Natural killer cell treated with Interleukin-12 subunit alpha and Interleukin-12 subunit beta and Interleukin-15 and Interleukin-18, amount 100 ng/mL, for 72 hours (primary cell): ENCODE data around the gene ABHD11. TPM values are rescaled to one million over a fixed set of nuclear protein-coding genes. Genes with fewer than 3 reads are reported as not detected.
A peak's percentile ranks its signal among the peaks of the same experiment; 100 is the strongest.

ENCODE experiments used
- ATAC-seq, 2 donors: fragments of 150-1000 bp; cut with Tn5 transposase in 1 of 2; sonication (Bioruptor Pico), chemical (Tn5 transposase) in 1 of 2; 2 replicates each; pipeline ENCODE4 v1.10.0; 2021
- DNase-seq: peaks from one replicate; pipeline ENCODE4 v3.0.0; 2022; ENCODE audit warnings: low spot score
- H3K27ac Mint-ChIP-seq, 2 donors: 1 replicate in 1 of 2; 2 replicates in 1 of 2; pipeline ENCODE4 v1.8.0; 2022; ENCODE audit warnings: mixed read lengths in 2 of 2, mild to moderate bottlenecking in 1 of 2, moderate library complexity in 1 of 2
- H3K27me3 Mint-ChIP-seq, 2 donors: 1 replicate in 1 of 2; 2 replicates in 1 of 2; pipeline ENCODE4 v1.8.0; 2022; ENCODE audit warnings: mixed read lengths in 2 of 2
- H3K36me3 Mint-ChIP-seq: one replicate; pipeline ENCODE4 v1.8.0; 2022; ENCODE audit warnings: mixed read lengths
- H3K4me1 Mint-ChIP-seq, 2 donors: 1 replicate in 1 of 2; 2 replicates in 1 of 2; pipeline ENCODE4 v1.8.0; 2022; ENCODE audit warnings: low read depth in 2 of 2, mixed read lengths in 2 of 2, mild to moderate bottlenecking in 1 of 2
- H3K4me3 Mint-ChIP-seq: one replicate; pipeline ENCODE4 v1.8.0; 2022; ENCODE audit warnings: mixed read lengths
- H3K9me3 Mint-ChIP-seq: 2 replicates; pipeline ENCODE4 v1.8.0; 2022; ENCODE audit warnings: mixed read lengths
- total RNA-seq, 2 donors: library from RNA; stranded (reverse); gene quantifications; one replicate each; pipeline ENCODE4 v1.2.3, GENCODE V29; 2022

ABHD11 gene
- total RNA-seq, 2 donors from 2014 or later = 16.9 to 24.2 TPM

GRCh38 chr7:73766556-73767229 lies 28.1 kb upstream of the ABHD11 start:
- Mint-ChIP-seq H3K27me3 (peaks cover 13 to 18% of the 10 kb centered on the region in 2 donors), H3K27ac (no peak overlapping the region), H3K36me3 (no peaks in the 10 kb centered on the region), H3K4me1 (no peaks in the 10 kb centered on the region), H3K4me3 (no peak overlapping the region), H3K9me3 (no peaks in the 10 kb centered on the region)
- no peak for DNase-seq
- no peak for ATAC-seq

- Mint-ChIP-seq H3K27me3 (peaks cover 6 to 10% of the 10 kb centered on the region in 2 donors), H3K27ac (no peak overlapping the region), H3K36me3 (no peaks in the 10 kb centered on the region), H3K4me1 (no peaks in the 10 kb centered on the region), H3K9me3 (no peaks in the 10 kb centered on the region), H3K4me3 (no peak overlapping the region)
- no peak for ATAC-seq
- DNase-seq = no peak
Observed at GRCh38 chr7:73762659-73762999, 24.0 kb upstream of the ABHD11 start.

- Mint-ChIP-seq H3K9me3 (no peaks in the 10 kb centered on the region), H3K4me3 (no peak overlapping the region), H3K27ac (no peak overlapping the region)
Observed at GRCh38 chr7:73761854-73762658, 23.5 kb upstream of the ABHD11 start.

GRCh38 chr7:73758581-73759138 lies 20.1 kb upstream of the ABHD11 start:
- Mint-ChIP-seq H3K27me3 (peaks cover 0 to 6% of the 10 kb centered on the region in 2 donors), H3K4me1 (no peaks in the 10 kb centered on the region)

More at GRCh38 chr7:73761854-73762658, 23.5 kb upstream of the ABHD11 start:
- Mint-ChIP-seq H3K4me1 (no peaks in the 10 kb centered on the region), H3K36me3 (no peaks in the 10 kb centered on the region), H3K27me3 (peaks cover 6 to 8% of the 10 kb centered on the region in 2 donors)
- ATAC-seq = peak in 1 of 2 donors; percentile 50
- DNase-seq = no peak

GRCh38 chr7:73749931-73750776 lies 11.6 kb upstream of the ABHD11 start:
- Mint-ChIP-seq H3K27ac (no peak overlapping the region), H3K4me1 (no peaks in the 10 kb centered on the region), H3K27me3 (peaks cover 0 to 23% of the 10 kb centered on the region in 2 donors), H3K9me3 (no peaks in the 10 kb centered on the region), H3K36me3 (no peaks in the 10 kb centered on the region), H3K4me3 (no peak overlapping the region)
- ATAC-seq (no peak), DNase-seq (peak; percentile 29)

More at GRCh38 chr7:73758581-73759138, 20.1 kb upstream of the ABHD11 start:
- DNase-seq (peak; percentile 31), ATAC-seq (peak in 1 of 2 donors; percentile 13)
- no peak overlapping the region for H3K27ac Mint-ChIP-seq
- H3K9me3 Mint-ChIP-seq = no peaks in the 10 kb centered on the region
- H3K36me3 Mint-ChIP-seq = no peaks in the 10 kb centered on the region
- H3K4me3 Mint-ChIP-seq = no peak overlapping the region

- H3K27me3 Mint-ChIP-seq = peaks cover 0 to 15% of the 10 kb centered on the region in 2 donors
- no peak for ATAC-seq
- no peaks in the 10 kb centered on the region for H3K4me1 Mint-ChIP-seq
- H3K9me3 Mint-ChIP-seq = no peaks in the 10 kb centered on the region
- no peak for DNase-seq
- H3K4me3 Mint-ChIP-seq = no peak overlapping the region
- H3K36me3 Mint-ChIP-seq = no peaks in the 10 kb centered on the region
- no peak overlapping the region for H3K27ac Mint-ChIP-seq
Observed at GRCh38 chr7:73746378-73746777, 7.8 kb upstream of the ABHD11 start.

- Mint-ChIP-seq H3K4me3 (no peak overlapping the region), H3K4me1 (peaks cover 3 to 6% of the 10 kb centered on the region in 2 donors), H3K27me3 (peaks cover 0 to 2% of the 10 kb centered on the region in 2 donors), H3K9me3 (no peaks in the 10 kb centered on the region), H3K27ac (no peak overlapping the region), H3K36me3 (no peaks in the 10 kb centered on the region)
- ATAC-seq (no peak), DNase-seq (no peak)
Observed at GRCh38 chr7:73742753-73743641, 4.4 kb upstream of the ABHD11 start.

GRCh38 chr7:73742338-73742752 lies 3.7 kb upstream of the ABHD11 start:
- no peak for DNase-seq
- Mint-ChIP-seq H3K27me3 (peaks cover 0 to 2% of the 10 kb centered on the region in 2 donors), H3K27ac (no peak overlapping the region), H3K4me3 (no peak overlapping the region), H3K4me1 (peaks cover 6 to 11% of the 10 kb centered on the region in 2 donors), H3K9me3 (no peaks in the 10 kb centered on the region), H3K36me3 (no peaks in the 10 kb centered on the region)
- ATAC-seq = no peak

GRCh38 chr7:73741600-73741999 lies 3.0 kb upstream of the ABHD11 start:
- Mint-ChIP-seq H3K27ac (no peak overlapping the region), H3K36me3 (no peaks in the 10 kb centered on the region), H3K27me3 (peaks cover 0 to 2% of the 10 kb centered on the region in 2 donors), H3K9me3 (no peaks in the 10 kb centered on the region), H3K4me3 (no peak overlapping the region), H3K4me1 (peaks cover 6 to 11% of the 10 kb centered on the region in 2 donors)
- ATAC-seq (no peak), DNase-seq (no peak)

- peak overlapping the region; percentile 39 for H3K4me3 Mint-ChIP-seq
Observed at GRCh38 chr7:73740771-73741170, 2.2 kb upstream of the ABHD11 start.

GRCh38 chr7:73740212-73740611 lies 1.6 kb upstream of the ABHD11 start:
- no peak overlapping the region for H3K27ac Mint-ChIP-seq

More at GRCh38 chr7:73740771-73741170, 2.2 kb upstream of the ABHD11 start:
- ATAC-seq (no peak), DNase-seq (no peak)
- no peak overlapping the region for H3K27ac Mint-ChIP-seq
- peaks cover 6 to 14% of the 10 kb centered on the region in 2 donors for H3K4me1 Mint-ChIP-seq
- H3K36me3 Mint-ChIP-seq = no peaks in the 10 kb centered on the region
- H3K27me3 Mint-ChIP-seq = no peaks in the 10 kb centered on the region
- no peaks in the 10 kb centered on the region for H3K9me3 Mint-ChIP-seq

GRCh38 chr7:73739387-73739767 lies 775 bp upstream of the ABHD11 start:
- Mint-ChIP-seq H3K27ac (peak overlapping the region; percentile 84 to 85), H3K4me3 (peak overlapping the region; percentile 90), H3K9me3 (no peaks in the 10 kb centered on the region), H3K4me1 (peaks cover 11 to 21% of the 10 kb centered on the region in 2 donors), H3K36me3 (no peaks in the 10 kb centered on the region), H3K27me3 (no peaks in the 10 kb centered on the region)
- DNase-seq (no peak), ATAC-seq (no peak)

More at GRCh38 chr7:73740212-73740611, 1.6 kb upstream of the ABHD11 start:
- Mint-ChIP-seq H3K9me3 (no peaks in the 10 kb centered on the region), H3K36me3 (no peaks in the 10 kb centered on the region), H3K4me1 (peaks cover 6 to 14% of the 10 kb centered on the region in 2 donors), H3K4me3 (peak overlapping the region; percentile 39), H3K27me3 (no peaks in the 10 kb centered on the region)
- DNase-seq = no peak
- ATAC-seq = no peak
